Coronary artery (tissue), 2 donors: Measurements from ENCODE around the gene KLHL12.

ENCODE experiments used
- DNase-seq: peaks from one replicate; pipeline ENCODE4 v3.0.0-alpha.2; 2017; ENCODE audit warnings: low spot score
- H3K27ac ChIP-seq, 2 donors: fragments of 200-600 bp; sonication (generic); one replicate each; pipeline ENCODE4 v1.5.1; 2016 to 2019
- H3K4me3 ChIP-seq: fragments of 200-600 bp; sonication (generic); 2 replicates; pipeline ENCODE4 v1.5.1; 2016; ENCODE audit warnings: mild to moderate bottlenecking, moderate library complexity
- CTCF ChIP-seq: fragments of 200-600 bp; sonication (generic); IDR thresholded peaks from one replicate; pipeline ENCODE4 v1.5.1; 2019; ENCODE audit warnings: antibody characterized with exemption

The KLHL12 gene

GRCh38 chr1:202952099-202952498, 25.1 kb upstream of the KLHL12 start:
- no peak overlapping the region for H3K4me3 ChIP-seq
- no peak for TF ChIP-seq CTCF
- no peak for DNase-seq
- peak overlapping the region in 1 of 2 donors; percentile 49 for H3K27ac ChIP-seq

GRCh38 chr1:202951437-202951836, 24.4 kb upstream of the KLHL12 start:
- TF ChIP-seq CTCF = no peak
- DNase-seq = no peak
- Histone ChIP-seq H3K4me3 (no peak overlapping the region), H3K27ac (no peak overlapping the region)

- TF ChIP-seq CTCF = no peak
- no peak for DNase-seq
- Histone ChIP-seq H3K4me3 (no peak overlapping the region), H3K27ac (no peak overlapping the region)
These were observed 18.4 kb upstream of the KLHL12 start for GRCh38 chr1:202945483-202945882.

GRCh38 chr1:202944438-202944921, 17.4 kb upstream of the KLHL12 start:
- Histone ChIP-seq H3K27ac (no peak overlapping the region), H3K4me3 (no peak overlapping the region)
- DNase-seq = no peak
- TF ChIP-seq CTCF = no peak

GRCh38 chr1:202942426-202942825, 15.4 kb upstream of the KLHL12 start:
- no peak overlapping the region for H3K4me3 ChIP-seq
- no peak overlapping the region for H3K27ac ChIP-seq
- no peak for DNase-seq
- TF ChIP-seq CTCF = no peak

- no peak overlapping the region for H3K4me3 ChIP-seq
- H3K27ac ChIP-seq = no peak overlapping the region
- no peak for DNase-seq
- no peak for TF ChIP-seq CTCF
These were observed 14.3 kb upstream of the KLHL12 start for GRCh38 chr1:202941372-202941771.

GRCh38 chr1:202940561-202940960, 13.5 kb upstream of the KLHL12 start:
- no peak for TF ChIP-seq CTCF
- Histone ChIP-seq H3K27ac (no peak overlapping the region), H3K4me3 (no peak overlapping the region)
- DNase-seq = no peak
